Inferior parietal cortex (tissue), 1 donor: ENCODE measurements around the gene BLVRB.
"Not testable (repeated sequence)": the region's sequence is repeated elsewhere in the genome, so short reads cannot be mapped to it uniquely, and the experiment has no call there.

Experiments used
- DNase-seq: peaks from one replicate; pipeline ENCODE4 v3.0.0-alpha.2; 2016; ENCODE audit errors: extremely low spot score

Gene BLVRB

DNA sequence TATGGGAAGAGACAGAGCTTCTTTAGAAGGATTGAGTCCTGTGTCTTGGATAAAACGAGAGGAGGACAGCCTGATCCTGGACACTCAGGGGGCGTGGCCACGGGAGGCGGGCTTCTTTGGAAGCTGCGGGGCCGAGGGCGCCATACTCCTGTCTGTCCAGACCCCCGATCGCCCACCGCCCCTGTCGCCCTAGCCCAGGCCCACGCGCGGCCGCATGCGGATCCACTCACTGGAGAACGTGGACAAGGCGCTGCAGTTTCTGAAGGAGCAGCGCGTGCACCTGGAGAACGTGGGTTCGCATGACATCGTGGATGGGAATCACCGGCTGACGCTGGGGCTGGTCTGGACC, 24.3 kb upstream of the BLVRB start:
- DNase-seq, result no peak

DNA sequence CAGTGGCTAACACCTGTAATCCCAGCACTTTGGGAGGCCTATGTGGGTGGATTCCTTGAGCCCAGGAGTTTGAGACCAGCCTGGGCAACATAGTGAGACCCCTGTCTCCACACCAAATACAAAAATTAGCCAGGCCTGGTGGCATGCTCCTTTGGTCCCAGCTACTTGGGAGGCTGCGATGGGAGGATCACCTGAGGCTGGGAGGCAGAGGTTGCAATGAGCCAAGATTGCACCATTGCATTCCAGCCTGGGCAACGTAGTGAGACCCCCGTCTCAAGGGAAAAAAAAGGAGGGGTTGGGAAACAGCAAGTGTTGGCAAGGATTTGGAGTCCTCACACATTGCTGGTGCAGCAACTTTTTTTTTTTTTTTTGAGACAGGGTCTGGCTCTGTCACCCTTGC, 20.5 kb upstream of the BLVRB start:
- DNase-seq, result no peak

DNA sequence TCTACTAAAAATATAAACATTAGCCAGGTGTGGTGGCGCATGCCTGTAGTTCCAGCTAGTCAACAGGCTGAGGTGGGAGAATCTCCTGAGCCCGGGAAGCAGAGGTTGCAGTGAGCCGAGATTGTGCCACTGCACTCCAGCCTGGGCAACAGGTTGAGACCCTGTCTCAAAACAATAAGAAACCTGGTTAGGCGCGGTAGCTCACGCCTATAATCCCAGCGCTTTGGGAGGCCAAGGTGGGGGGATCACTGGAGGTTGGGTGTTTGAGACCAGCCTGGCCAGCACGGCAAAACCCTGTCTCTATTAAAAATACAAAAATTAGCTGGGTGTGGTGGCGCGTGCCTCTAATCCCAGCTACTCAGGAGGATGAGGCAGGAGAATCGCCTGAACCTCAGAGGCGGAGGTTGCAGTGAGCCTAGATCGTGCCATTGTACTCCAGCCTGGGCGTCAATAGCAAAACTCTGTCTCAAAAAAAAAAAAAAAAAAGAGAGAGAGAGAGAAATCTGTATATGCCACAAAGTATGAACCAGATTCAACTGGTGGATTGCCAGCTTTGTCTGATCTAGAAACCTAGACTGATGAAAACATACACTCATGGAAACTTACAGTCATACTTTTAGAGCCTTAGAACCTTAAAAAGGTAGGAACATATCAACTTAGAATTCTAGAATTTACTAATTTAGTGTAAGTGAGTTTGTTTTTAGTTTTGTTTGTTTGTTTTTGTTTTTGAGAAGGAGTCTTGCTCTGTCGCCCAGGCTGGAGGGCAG, 10.5 kb upstream of the BLVRB start:
- not testable (repeated sequence) for DNase-seq

- DNase-seq, result no peak
Observed at GRCh38 chr19:40474737-40475136, 9.2 kb upstream of the BLVRB start.

- DNase-seq, result no peak
Observed at GRCh38 chr19:40472516-40472915, 7.0 kb upstream of the BLVRB start.

GRCh38 chr19:40471111-40471510, 5.6 kb upstream of the BLVRB start:
- no peak for DNase-seq

GRCh38 chr19:40469011-40469410, 3.5 kb upstream of the BLVRB start:
- DNase-seq, result no peak

DNA sequence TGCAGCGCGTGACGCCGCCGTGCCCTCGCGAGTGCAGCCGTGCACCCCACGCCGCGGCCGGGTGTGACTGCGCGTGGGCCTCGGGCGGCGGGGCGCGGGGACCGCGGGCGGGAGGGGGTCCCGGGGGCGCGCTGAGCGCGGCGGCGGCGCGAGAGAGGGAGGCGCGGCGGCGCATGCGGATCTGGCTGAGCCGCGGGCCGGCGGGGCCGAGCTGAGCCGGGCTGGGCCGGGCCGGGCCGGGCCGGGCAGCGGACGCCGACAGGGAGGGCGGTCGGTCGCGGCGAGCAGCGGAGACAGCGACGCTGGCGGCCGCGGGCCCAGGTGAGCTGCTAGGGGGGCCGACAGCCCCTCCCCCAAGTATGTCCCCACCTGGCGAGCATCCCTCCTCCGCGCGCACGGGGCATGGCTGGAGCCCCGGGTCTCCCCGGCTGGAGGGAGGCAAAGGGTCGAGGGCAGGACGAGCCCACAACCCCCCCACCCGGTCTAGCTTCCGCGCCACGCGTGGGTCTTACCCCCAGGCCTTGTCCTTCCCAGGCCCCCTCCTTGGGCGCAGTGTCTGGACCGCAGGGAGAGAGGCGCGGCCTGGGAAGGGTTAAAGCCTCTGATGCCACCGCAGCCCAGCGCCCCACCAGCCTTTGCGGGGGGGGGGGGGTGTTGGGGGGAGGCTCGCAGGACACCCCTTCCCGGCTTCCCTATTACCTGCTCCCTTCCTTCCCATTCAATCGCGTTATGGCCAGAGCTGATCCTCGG, 1.6 kb upstream of the BLVRB start, which contains the start of gene SPTBN4:
Gene SPTBN4 (plus strand): TSS at position 17 of the 750 bp plus-strand sequence. CDS start 5,621 bp downstream, outside the sequence.
- no peak for DNase-seq

- peak; percentile 29 for DNase-seq
Observed at GRCh38 chr19:40466219-40466984, 857 bp upstream of the BLVRB start.

- DNase-seq, result peak; percentile 30
Observed at GRCh38 chr19:40465025-40465556, 454 bp downstream of the BLVRB start.

DNA sequence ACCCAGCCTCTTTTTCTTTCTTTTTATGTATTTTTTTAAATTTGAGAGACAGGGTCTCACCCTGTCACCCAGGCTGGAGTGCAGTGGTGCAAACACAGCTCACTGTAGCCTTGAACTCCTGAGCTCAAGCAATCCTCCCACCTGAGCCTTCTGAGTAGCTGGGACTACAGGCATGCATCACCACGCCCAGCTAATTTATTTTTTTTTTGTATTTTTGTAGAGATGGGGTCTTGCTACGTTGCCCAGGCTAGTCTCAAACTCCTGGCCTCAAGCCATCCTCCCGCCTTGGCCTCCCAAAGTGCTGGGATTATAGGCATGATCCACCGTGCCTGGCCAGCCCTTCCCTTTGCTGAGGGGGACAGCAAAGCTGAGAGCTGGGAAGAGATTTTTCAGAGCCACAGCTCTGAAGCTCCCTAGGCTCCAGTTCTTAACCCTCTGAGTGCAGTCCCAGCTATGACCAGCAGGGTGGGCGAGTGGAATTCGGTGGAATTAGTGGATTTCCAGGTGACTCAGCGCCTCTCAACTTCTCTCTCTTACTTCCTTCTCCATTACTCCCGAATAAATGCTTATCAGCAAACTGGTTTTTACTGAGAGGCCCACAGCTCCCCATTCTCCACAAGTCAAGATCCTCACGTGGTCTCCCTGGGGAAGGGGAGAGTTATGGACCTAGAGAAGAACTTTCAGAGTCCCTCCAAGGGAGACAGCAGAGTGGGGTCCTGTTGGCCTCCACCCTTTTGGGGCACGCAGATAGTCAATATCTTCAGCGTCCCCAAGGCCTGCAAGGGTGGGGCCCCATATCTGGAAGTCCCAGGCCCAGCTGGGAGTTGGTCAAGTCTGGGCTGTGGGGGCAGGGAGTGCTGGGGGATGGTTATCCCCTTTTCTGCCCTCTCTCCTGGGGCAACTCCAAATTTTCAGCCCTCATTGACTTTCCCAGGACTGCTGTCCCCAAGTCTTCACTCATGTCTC, 1.2 kb downstream of the BLVRB start:
- peak; percentile 92 for DNase-seq

DNA sequence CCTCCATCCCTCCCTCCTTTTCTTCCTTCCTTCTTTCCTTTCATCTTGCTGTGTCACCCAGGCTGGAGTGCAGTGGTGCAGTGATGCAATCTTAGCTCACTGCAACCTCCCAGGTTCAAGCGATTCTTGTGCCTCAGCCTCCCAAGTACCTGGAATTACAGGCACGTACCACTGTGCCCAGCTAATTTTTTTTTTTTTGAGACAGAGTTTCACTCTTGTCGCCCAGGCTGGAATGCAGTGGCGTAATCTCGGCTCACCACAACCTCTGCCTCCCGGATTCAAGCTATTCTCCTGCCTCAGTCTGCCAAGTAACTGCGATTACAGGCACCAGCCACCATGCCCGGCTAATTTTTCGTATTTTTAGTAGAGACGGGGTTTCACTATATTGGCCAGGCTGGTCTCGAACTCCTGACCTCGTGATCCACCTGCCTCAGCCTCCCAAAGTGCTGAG, 1.9 kb downstream of the BLVRB start:
- not testable (repeated sequence) for DNase-seq

GRCh38 chr19:40461669-40462221, 3.8 kb downstream of the BLVRB start:
- DNase-seq, result no peak

DNA sequence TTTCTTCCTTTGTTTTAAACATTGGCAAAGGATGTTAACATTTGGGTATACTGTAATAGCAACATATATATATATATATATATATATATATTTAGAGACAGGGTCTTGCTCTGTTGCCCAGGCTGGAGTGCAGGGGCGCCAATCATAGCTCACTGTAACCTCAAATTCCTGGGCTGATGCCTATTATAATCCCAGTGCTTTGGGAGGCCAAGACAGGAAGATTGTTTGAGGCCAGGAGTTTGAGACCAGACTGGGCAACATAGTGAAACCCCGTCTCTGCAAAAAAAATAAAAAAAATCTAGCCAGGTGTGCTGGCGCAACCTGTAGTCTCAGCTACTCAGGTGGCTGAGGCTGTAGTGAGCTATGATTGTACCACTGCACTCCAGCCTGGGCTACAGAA, 5.4 kb downstream of the BLVRB start:
- no peak for DNase-seq

GRCh38 chr19:40458597-40458974, 7.0 kb downstream of the BLVRB start:
- DNase-seq, result no peak

GRCh38 chr19:40457953-40458596, 7.5 kb downstream of the BLVRB start:
- no peak for DNase-seq

GRCh38 chr19:40457048-40457447, 8.5 kb downstream of the BLVRB start:
- DNase-seq, result no peak

GRCh38 chr19:40453943-40454342, 11.6 kb downstream of the BLVRB start:
- not testable (repeated sequence) for DNase-seq

- no peak for DNase-seq
Observed at GRCh38 chr19:40453151-40453735, 12.3 kb downstream of the BLVRB start.

- no peak for DNase-seq
Observed at GRCh38 chr19:40452016-40452415, 13.5 kb downstream of the BLVRB start.
